ENCODE data around the gene MYZAP. TPM values are rescaled to one million over a fixed set of nuclear protein-coding genes. Genes with fewer than 3 reads are reported as not detected.

MYZAP gene
- total and polyA plus RNA-seq, 9 donors, result 1.1 to 11.3 (median 5.5) TPM

GRCh38 chr15:57557267-57557666 is 34.4 kb upstream of the MYZAP start:
- 94 to 98% (median 96%) methylated on average over 3 of the region's 3 CpGs for WGBS, 3 donors
- Histone ChIP-seq H3K4me3 (no peak overlapping the region), H3K36me3 (no peaks in the 10 kb centered on the region), H3K27ac (no peak overlapping the region), H3K27me3 (no peaks in the 10 kb centered on the region), H3K9me3 (no peaks in the 10 kb centered on the region), H3K4me1 (ENCODE audit: insufficient read depth) (peaks cover 8% of the 10 kb centered on the region)
- no peak for DNase-seq
- TF ChIP-seq, protein P1, sequence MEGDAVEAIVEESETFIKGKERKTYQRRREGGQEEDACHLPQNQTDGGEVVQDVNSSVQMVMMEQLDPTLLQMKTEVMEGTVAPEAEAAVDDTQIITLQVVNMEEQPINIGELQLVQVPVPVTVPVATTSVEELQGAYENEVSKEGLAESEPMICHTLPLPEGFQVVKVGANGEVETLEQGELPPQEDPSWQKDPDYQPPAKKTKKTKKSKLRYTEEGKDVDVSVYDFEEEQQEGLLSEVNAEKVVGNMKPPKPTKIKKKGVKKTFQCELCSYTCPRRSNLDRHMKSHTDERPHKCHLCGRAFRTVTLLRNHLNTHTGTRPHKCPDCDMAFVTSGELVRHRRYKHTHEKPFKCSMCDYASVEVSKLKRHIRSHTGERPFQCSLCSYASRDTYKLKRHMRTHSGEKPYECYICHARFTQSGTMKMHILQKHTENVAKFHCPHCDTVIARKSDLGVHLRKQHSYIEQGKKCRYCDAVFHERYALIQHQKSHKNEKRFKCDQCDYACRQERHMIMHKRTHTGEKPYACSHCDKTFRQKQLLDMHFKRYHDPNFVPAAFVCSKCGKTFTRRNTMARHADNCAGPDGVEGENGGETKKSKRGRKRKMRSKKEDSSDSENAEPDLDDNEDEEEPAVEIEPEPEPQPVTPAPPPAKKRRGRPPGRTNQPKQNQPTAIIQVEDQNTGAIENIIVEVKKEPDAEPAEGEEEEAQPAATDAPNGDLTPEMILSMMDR (IDR thresholded peaks at IDR 0.05), result no peak
- TF ChIP-seq EP300 (IDR thresholded peaks at IDR 0.05) (no peak), POLR2A (IDR thresholded peaks at IDR 0.05) (no peak)
- intact Hi-C loops (cut with DNase I), result loop anchor here in 2 of 4 donors (10.0 kb wide), 3 partner anchors 168 to 308 kb away; no protein-coding TSS in a partner anchor

- Histone ChIP-seq H3K36me3 (no peaks in the 10 kb centered on the region), H3K4me3 (no peak overlapping the region), H3K27me3 (no peaks in the 10 kb centered on the region), H3K27ac (no peak overlapping the region), H3K9me3 (no peaks in the 10 kb centered on the region), H3K4me1 (ENCODE audit: insufficient read depth) (peaks cover 8% of the 10 kb centered on the region)
- DNase-seq, result no peak
- TF ChIP-seq EP300 (IDR thresholded peaks at IDR 0.05), result no peak
- WGBS, 3 donors, result 90 to 95% (median 94%) methylated on average over 6 of the region's 6 CpGs
- intact Hi-C loops (cut with DNase I), result loop anchor here in 2 of 4 donors (10.0 kb wide), 3 partner anchors 167 to 307 kb away; no protein-coding TSS in a partner anchor
These were observed 33.9 kb upstream of the MYZAP start for GRCh38 chr15:57557810-57558209.

- no peaks in the 10 kb centered on the region for H3K36me3 ChIP-seq
- intact Hi-C loops (cut with DNase I), result loop anchor here in 3 of 4 donors (2.0 to 10.0 kb wide), 6 partner anchors 51 to 505 kb away; partner anchors contain the start of gene ALDH1A2 (in 1 of the 3)
- no peak for TF ChIP-seq POLR2A (IDR thresholded peaks at IDR 0.05)
- TF ChIP-seq, protein P1 (IDR thresholded peaks at IDR 0.05), result peak; percentile 21 to 45 (median 25)
- no peak for TF ChIP-seq EP300 (IDR thresholded peaks at IDR 0.05)
These were observed 31.8 kb upstream of the MYZAP start for GRCh38 chr15:57559875-57560274.

DNA sequence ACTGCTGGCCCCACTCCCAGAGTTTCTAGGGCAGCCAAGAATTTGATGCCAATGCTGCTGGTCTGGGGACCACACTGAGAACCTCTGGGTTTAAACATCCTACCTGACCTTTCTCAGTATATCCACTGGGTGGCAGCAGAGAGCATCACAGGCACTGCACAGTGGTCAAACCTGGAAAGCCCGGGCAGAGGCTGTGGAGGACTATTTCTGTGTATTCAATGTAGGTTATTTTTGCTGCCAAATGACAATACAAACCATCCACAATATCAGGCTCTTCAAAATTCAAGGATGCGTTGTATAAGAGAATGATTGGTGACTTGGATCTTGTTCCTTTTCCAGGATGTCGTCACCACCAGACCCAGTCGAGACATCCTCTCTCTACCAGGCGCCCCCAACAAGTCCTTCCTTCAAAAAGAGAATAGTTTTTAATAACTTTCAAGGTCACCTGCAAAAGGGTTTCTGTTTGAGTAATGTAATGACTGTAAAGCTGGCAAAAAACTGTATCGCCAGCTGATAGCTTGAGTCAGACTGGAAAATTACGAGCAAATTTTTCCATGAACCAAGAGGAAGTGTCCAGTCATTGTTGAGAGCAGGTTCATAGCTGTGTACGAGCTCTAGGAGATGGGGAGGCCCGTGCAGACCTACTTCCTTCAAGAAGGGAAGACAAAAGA is 30.5 kb upstream of the MYZAP start:
- Histone ChIP-seq H3K27me3 (no peaks in the 10 kb centered on the region), H3K27ac (no peak overlapping the region), H3K4me1 (ENCODE audit: insufficient read depth) (no peaks in the 10 kb centered on the region), H3K9me3 (no peaks in the 10 kb centered on the region), H3K36me3 (no peaks in the 10 kb centered on the region), H3K4me3 (no peak overlapping the region)
- TF ChIP-seq POLR2A (IDR thresholded peaks at IDR 0.05) (no peak), EP300 (IDR thresholded peaks at IDR 0.05) (no peak)
- TF ChIP-seq, protein P1 (IDR thresholded peaks at IDR 0.05), result peak; percentile 74 to 94 (median 82)
- intact Hi-C loops (cut with DNase I), result loop anchor here in 2 of 4 donors (2.0 to 10.0 kb wide), 3 partner anchors 50 to 504 kb away; partner anchors contain the start of gene ALDH1A2 (in 1 of the 2)
- DNase-seq, result peak; percentile 75 to 81 (median 78)
- 16 to 21% (median 17%) methylated on average over 9 of the region's 9 CpGs for WGBS, 3 donors

More at GRCh38 chr15:57559875-57560274, 31.8 kb upstream of the MYZAP start:
- 23 to 33% (median 32%) methylated on average over 5 of the region's 5 CpGs for WGBS, 3 donors
- H3K27me3 ChIP-seq, result no peaks in the 10 kb centered on the region
- peak; percentile 33 to 74 (median 58) for DNase-seq
- H3K27ac ChIP-seq, result no peak overlapping the region
- H3K4me3 ChIP-seq, result no peak overlapping the region
- no peaks in the 10 kb centered on the region for H3K9me3 ChIP-seq
- H3K4me1 ChIP-seq (ENCODE audit: insufficient read depth), result peaks cover 3% of the 10 kb centered on the region

All from ovary (tissue), 9 donors.